NB4 (cell line): Measurements from ENCODE around the gene FAM72D.
"Not testable (repeated sequence)": the region's sequence is repeated elsewhere in the genome, so short reads cannot be mapped to it uniquely, and the experiment has no call there.

Source experiments
- POLR2A ChIP-seq: IDR thresholded peaks from 2 replicates; pipeline ENCODE4 v1.6.1; 2011; ENCODE audit warnings: mild to moderate bottlenecking; ENCODE audit not compliant: insufficient read length; ENCODE audit errors: extremely low read depth
- TF ChIP-seq, protein P1 (sequence below): IDR thresholded peaks from one replicate; pipeline ENCODE4 v1.5.1; 2012; ENCODE audit warnings: low read depth, low read length
- TF ChIP-seq, protein P2 (sequence below): IDR thresholded peaks from 2 replicates; pipeline ENCODE4 v1.6.1; 2011; ENCODE audit warnings: low read depth, low read length

DNA sequence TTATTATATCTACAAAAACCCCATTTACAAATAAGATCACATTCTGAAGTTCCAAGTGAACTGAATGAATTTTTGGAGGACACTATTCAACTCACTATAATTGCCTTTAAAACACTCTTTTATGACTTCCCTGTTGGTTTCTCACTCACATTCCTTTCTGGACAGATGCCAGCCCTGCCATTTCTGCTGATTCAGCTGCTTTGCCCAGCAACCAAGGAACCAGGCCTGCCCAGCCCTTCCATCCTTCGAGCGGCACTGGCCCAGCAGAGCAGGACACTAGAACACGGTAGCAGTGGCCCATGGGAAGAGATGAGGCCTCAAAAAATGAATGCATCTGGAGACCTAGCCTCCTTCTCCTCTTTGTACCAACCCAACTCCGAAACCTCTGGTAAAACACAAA, 50.5 kb downstream of the FAM72D start:
- TF ChIP-seq, protein P1, sequence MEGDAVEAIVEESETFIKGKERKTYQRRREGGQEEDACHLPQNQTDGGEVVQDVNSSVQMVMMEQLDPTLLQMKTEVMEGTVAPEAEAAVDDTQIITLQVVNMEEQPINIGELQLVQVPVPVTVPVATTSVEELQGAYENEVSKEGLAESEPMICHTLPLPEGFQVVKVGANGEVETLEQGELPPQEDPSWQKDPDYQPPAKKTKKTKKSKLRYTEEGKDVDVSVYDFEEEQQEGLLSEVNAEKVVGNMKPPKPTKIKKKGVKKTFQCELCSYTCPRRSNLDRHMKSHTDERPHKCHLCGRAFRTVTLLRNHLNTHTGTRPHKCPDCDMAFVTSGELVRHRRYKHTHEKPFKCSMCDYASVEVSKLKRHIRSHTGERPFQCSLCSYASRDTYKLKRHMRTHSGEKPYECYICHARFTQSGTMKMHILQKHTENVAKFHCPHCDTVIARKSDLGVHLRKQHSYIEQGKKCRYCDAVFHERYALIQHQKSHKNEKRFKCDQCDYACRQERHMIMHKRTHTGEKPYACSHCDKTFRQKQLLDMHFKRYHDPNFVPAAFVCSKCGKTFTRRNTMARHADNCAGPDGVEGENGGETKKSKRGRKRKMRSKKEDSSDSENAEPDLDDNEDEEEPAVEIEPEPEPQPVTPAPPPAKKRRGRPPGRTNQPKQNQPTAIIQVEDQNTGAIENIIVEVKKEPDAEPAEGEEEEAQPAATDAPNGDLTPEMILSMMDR, result not testable (repeated sequence)
- not testable (repeated sequence) for TF ChIP-seq POLR2A
- TF ChIP-seq, protein P2, sequence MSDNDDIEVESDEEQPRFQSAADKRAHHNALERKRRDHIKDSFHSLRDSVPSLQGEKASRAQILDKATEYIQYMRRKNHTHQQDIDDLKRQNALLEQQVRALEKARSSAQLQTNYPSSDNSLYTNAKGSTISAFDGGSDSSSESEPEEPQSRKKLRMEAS, result not testable (repeated sequence)
